Stimulated activated CD8-positive, alpha-beta memory T cell treated with anti-CD3 and anti-CD28 coated beads, Interleukin-7, amount 100 ng/mL, for 24 hours (primary cell): ENCODE measurements around the gene SAYSD1.

Source experiments
- DNase-seq: peaks from one replicate; pipeline ENCODE4 v3.0.0-alpha.2; 2020; ENCODE audit warnings: low read depth

The SAYSD1 gene

DNA sequence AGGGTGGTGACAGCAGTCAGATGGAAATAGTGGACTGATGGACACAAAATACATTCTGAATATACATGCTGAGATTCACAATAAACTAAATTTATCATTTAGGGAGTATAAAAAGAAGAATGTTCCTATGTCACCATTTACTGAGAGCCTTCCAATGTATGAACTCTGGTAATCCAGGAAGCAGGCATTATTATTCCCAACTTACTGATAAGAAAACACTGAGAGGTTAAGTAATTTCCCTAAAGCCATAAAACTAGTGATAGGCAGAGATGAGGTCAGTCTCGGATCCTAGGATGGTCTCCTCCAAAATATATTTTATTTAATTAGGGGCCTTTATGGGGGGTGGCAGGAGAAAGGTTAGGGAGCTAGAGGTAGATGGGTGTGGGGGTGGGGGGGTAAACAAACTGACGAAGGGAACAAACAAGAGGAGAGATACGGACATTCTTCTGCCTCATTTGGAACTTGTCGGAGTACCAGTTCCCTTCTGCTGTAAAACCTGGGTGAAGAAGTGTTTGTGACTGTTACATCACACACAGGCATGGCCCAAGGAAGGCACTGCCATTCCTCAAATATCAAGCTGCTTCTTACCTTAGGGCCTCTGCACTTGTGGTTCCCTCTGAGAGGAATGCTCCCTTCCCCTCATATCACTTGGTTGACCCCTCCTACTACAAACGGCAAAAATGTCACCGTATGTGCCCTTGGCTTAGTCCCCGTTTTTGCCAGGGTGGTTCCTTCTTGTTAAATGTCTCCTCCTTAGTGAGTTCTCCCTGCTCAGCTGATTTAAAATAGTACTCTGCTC lies 6.7 kb downstream of the SAYSD1 start:
- no peak for DNase-seq

DNA sequence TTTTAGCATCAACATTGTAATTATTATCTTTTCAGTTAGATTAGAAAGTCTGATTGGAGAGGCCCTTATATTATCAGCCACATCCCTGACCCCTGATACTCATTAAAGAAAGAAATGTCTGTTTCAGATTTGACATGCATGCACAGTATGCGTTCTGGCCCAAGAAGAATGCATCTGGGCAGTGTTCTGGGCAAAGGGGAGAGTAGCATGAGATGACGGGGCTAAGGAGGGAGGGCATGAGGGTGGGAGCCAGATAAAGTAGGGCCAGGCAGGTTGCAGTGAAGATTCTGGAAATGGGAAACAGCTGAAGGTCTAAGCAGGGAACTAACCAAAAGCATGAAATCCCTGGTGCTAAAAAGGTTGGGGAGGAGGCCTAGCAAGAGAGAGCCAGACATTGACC lies 7.3 kb downstream of the SAYSD1 start:
- no peak for DNase-seq

DNA sequence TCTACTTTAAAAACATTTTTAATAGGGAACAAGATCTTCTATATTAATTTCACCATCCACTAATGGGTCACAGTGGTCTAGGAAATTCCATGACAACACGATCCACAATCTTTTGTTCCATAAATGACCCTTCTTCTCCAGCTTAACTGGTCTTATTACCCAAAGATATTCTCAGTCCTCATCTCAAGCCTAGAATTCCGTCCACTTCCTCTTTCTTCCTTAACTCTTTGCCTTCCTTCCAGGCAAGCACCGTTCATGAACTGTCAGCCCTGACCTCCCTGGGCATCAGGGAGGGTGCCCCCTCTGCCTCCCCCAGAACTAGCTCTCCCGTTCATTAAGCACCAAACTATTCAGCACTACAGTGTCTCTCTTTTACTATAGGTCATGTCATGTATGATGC lies 8.0 kb downstream of the SAYSD1 start:
- DNase-seq = no peak

DNA sequence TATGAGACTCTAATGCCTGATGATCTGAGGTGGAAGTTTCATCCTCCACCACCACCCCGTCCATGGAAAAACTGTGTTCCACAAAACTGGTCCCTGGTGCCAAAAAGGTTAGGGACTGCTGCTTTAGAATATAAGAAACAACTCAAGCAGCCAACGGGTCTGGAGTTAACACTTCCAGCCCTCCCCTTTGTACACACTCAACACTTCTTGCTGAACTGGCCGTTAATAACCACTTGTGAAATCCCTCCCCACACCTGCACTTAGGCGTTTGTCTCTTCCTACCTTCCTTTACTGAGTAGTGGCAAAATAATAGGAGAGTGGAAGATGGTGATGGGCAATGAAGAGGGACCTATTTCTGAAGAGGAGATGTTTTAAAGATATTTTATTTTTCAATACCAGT lies 10.5 kb downstream of the SAYSD1 start:
- no peak for DNase-seq

DNA sequence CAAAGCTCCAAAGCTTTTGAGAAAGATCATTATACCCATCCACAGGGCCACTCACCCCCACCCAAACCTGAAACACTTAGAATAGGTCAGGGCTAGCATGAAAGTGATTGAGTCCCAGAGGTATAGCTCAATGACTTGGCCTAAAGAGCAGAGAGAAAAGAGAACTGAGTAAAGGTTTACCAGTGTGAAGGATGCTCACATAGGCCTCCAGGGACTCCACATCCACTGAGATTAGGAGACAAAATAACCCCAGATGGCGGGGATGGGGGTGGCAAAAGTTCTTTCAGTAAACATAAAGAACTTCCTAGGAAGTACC lies 12.2 kb downstream of the SAYSD1 start:
- no peak for DNase-seq

DNA sequence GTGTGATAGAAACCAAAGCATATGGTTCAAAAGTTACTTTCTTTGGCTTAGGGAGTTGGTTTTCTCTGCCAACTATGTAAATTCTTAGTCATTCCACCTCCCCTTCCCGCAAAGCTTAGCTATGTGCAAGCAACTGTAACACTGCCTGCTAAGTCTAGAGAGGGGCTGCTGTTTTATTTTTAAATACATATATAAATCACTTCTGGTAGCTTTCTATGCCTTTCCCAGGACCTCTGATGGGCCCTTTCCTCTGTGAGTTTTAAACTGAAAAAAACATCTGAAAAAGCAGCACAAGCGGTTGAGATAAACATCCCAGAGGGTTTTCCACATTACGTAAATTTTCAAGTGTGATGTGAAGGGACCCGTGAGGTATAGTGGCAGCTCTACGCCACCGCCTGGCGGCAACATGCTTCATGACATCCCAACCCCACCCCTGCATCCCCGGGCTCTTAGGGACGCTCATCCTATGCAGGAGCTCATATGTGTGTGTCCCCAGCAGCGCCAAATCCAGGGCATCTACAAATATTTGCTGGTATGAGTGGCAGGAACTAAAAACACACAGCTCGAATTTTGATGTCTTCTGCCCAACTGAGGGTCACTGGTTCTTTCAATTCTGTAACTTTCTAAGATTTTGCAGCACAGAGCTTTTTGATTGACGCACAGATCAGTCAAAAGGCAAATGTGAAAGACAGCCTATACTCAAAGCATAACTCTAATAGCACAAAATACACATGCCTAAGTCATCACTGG lies 12.7 kb downstream of the SAYSD1 start:
- no peak for DNase-seq

DNA sequence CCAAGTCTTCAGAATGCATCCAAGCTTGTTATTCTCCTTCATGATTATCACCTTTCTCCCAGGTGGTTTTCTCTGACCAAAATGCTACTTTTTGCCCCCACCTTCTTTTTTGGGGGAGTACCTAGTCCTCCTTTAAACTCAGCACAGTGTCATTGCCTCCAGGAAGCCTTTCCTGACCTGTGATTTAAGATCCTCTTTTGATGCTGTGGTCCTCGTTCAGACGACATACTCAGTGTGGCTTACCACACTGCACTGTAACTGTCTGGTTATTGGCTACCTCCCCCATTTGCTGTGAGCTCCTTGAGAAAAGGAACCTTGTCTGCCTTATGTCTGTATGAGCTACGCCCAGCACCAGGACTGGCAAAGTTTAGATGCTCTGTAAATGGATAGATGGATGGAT lies 14.6 kb downstream of the SAYSD1 start:
- DNase-seq = no peak

DNA sequence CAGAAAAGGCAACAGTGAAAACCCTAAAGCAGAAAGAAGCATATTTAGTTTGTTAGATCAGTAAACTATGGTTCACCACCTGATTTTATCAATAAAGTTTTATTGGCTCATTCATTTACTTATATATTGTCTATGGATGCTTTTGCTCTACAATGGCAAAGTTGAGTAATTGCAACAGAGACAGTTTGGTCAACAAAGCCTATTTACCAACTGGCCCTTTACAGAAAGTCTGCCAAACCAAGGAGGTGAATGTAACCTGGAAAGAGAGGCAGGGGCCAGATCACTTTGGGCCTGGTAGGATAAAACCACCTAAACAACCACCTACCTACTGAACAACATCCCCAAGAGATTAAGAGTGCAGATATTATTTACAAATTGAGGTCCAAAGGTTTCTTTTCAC lies 19.4 kb downstream of the SAYSD1 start:
- DNase-seq = no peak

DNA sequence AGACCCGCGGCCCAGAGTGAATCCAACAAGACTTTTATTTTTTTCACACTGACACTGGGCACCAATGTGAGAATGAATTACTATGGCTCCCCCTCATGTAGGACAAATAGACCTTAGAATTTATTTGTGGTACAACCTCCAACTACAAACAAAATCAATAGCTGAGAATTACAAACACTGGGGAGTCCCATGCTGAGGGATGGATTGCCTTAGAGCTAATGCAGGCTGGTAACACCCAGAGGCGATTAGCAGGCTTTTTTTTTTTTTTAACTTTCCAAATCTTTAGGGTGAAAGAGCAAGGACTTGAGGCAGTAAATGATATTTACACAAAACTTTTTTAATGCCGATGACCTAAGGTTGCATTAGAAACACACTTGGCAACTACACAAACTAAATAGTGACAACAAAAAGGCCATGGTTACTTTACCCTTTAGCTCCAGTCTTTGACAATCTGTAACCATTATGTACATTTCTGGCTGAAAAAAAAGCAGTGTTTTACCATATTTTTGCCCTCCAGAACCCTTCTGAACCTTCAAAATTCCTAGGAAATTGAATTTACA lies 21.8 kb downstream of the SAYSD1 start:
- no peak for DNase-seq

DNA sequence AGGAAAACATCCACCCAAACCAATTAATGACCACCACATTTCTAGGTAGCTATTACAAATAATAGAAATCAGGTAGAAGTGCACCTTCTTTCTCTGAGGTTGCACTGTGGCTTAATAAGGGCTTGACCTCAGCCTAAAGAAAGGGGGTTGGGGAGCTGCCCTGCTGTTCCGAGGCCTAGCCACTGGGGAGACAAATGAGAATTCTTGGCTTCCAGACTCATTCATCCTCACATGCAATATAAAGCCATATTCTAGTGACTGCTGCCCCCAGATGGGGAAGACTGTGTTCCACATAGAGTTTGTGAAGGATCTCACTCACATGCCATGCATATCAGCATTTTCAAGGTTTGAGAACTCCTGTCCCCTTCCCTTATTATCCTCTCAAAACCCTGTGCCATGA lies 22.9 kb downstream of the SAYSD1 start:
- no peak for DNase-seq

DNA sequence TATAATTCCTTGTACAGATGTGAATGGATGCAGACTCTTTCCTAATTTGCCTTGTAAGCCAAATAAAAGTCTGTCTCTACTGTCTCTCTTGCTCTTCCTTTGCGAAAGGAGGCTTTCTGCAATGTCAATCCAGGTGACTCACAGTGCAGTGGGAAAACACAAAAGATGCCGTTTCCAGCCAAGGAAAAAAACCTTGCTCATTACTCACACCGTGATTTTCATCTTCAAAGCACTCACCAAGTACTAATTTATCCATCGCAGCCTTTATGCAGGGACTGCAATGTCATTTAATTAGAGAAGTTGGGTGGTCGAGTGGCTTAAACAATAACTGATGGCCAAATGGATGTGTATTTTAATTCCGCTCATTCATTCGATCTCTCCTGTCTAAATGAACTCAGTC lies 23.8 kb downstream of the SAYSD1 start:
- DNase-seq = no peak

DNA sequence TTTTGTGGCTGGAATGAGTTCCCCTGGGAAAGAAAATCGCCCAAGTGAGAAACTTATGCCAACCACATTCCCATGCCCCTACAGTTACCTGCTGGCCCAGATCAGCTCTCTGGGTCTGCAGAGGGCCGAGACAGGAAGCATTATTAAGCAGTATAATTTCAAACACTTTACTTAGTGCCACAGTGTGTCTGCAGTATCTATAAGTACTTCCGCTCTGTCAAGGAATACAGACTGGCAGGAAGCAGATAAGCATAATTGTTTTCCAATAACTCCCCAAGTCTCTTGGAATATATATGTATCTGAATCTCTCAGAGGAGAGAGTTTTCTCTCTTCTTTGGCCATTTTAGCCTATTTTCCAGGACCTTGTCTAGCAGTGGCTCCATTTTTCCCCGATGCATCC lies 24.9 kb downstream of the SAYSD1 start:
- no peak for DNase-seq

DNA sequence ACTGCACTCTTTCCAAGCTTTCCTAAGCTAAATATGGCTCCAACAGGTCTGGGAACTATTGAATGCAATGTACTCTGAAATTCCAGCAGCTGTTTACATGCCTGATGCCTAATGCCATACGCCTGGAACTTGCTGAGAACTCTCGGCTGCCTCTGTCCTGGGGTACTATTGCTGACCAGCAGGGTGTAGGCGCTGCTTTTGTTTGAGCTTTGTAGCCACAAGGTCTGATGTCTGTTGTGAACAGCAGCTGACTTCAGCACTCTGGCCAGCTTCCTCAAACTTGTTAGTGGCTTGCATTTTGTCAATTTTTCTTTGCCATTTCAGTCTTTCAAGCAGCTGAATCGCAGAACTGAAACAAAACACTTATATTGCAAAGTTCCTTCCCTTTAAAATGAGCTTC lies 26.7 kb downstream of the SAYSD1 start:
- DNase-seq = no peak

DNA sequence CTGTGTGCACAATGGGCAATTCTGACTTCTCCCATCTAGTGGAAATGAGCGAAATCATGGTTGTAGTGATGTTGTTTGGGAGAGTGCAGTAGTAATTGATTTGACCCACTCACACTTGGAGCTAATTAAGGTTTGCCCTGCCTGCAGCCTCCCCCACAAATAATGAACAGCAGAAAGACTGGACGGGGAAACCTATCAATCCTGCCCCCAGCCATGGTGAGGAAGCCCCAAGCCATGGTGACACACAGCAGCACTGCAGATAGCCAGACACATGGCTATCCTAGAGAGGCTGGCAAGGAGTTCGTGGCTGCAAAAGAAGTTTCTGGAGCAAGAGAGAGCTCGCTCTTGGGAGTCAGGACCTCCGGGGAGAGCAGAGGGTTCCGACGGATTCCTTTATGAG lies 27.8 kb downstream of the SAYSD1 start:
- DNase-seq = no peak

DNA sequence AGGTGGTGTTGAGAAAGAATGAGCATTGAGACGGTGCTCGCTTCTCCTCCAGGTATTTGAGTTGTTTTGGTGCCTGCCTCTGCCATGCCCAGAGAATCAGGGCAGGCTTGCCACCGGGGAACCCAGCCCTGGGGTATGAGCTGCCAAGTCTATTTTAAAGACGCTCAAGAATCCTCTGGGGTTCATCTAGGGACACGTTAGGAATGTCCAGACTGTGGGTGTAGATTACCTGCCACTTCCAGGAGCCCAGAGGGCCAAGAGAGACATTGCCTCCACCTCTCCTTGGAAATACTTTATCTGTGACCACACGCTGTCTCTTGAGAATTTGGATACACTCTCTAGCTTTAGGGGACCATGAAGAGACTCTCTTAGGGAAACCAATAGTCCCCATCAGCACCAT lies 28.3 kb downstream of the SAYSD1 start:
- no peak for DNase-seq

DNA sequence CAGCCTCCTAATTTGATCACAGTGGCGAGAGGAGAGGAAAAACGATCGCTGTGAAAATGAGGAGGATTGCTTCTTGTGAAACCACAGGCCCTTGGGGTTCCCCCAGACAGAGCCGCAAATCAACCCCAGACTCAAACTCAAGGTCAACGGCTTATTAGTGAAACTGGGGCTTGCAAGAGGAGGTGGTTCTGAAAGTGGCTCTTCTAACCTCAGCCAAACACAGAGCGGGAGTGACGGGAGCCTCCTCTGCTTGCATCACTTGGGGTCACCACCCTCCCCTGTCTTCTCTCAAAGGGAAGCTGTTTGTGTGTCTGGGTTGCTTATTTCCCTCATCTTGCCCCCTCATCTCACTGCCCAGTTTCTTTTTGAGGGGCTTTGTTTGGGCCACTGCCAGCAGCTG lies 28.7 kb downstream of the SAYSD1 start:
- DNase-seq = no peak

DNA sequence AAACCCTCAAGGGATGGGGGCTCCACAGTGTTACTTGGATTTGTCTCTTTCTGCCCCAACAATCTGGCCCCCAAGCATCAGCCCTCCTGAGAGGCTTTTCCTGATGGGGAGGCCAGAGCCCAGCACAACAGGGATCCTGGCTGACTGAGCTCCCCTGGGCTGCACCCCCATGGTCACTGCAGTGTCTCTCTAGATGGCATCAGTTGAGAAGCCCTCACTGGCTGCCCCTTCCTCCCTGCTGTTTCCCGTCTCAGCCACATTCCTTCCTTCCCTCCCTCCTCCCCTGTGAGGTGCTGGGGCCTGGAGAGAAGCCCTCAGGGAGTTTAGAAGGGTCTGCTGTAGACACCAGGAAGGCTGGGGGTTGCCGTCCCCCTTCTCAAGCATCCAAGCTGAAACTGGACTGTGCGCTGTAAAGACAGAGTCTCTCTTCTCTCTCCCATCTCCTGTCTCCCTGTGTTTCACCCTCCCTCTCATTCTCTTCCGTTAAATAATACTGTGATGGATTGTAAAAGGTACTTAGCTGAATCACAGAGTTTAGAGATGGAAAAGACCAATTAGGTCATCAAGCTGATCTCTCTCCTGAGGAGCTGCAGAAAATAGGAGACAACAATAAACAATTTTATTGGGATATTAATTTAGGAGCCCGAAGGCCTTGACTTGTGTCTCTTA lies 29.7 kb downstream of the SAYSD1 start:
- no peak for DNase-seq

DNA sequence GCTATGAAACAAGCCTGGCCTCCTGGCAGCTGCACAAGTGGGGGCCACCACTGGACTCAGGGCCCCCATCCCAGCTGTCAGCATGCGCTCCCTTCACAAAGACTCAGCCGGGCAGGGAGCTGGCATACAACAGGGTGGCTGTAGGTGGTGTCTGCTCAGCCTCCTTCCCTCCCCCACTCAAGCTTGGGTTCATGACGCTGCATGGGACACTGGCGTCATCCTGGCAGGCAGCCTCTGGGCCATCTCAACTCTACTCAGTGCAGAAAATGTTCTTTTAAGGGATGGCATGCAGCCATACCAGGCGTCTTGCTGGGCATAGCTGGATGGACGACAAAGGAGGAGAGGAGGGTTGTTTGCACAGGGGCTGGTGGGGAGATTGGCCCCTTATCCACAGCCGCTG lies 30.5 kb downstream of the SAYSD1 start:
- no peak for DNase-seq

DNA sequence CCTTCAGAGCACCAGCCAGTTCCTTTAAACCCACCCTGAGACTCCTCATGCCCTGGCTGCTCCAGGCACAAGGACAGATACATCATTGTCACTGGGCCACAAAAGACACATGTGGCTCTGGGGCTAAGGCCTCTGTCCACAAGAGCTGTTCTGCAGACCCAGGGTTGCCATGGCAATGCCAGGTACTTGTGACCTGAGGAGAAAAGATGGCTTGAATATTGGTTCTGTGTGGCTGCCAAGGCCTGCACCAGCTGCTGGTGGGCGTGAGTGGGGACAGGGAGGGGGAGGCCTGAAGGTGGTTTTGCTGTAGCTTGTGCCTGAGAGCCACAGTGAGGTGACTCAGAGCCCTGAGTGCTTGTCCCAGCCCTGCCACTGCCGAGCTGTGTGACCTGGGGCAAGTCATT lies 31.8 kb downstream of the SAYSD1 start:
- DNase-seq = no peak

DNA sequence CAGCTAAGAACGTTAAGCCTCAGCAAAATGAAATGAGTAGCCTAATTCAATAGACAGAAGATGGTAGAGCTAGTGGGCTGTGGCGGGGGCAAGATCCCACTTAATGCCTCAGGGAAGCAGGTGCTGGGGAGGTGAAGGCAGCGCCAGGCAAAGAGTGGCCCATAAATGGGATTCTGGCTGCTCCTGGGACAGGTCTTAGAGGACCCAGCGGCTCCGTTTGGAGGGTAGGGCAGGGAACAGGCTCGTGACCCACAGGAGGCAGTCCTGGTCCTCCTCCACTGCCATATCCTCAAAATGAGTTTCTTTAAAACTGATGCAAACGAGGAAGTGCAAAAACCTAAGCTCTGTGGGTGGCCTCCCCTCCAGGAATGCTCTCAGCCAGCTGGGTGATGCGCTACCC lies 32.7 kb downstream of the SAYSD1 start:
- DNase-seq = no peak

DNA sequence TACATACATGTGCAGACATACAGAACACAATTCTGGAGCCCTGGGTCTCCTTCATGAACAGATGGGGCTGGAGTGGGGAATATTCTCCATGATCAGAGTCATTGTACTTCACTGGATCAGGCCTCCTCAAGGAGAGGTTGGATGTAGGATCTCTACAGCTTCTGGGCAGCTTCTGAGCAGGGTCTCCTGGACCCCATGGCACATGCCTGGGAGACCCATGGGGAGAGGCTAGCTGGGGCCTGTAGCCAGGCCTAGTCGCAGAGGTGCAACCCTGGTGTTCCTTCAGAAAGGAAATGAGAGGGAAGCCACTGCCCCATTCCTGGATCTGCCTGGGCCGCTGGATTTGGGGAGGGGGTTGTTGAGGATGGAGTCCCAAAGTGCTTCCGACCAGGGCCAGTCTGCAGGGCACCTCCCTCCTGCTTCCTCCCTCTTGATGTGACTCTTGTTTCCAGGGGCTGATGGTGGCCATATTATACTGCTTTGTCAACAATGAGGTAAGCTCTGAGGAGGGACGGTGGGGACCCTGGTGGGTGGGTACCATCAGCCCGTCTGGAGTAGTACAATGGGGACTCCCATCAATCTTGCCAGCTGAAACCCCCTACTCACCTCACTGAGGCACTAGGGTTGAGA lies 34.6 kb downstream of the SAYSD1 start:
- no peak for DNase-seq
